Neural progenitor cell (in vitro differentiated cells): ENCODE data around the gene ATP10B. TPM values are rescaled to one million over a fixed set of nuclear protein-coding genes. Genes with fewer than 3 reads are reported as not detected.

Experiments used
- DNase-seq: peaks from one replicate; pipeline ENCODE4 v3.0.0-alpha.2; 2016; ENCODE audit warnings: low spot score
- H2AFZ ChIP-seq: fragments of 200-600 bp; sonication (generic); replicated peaks from 2 replicates; pipeline ENCODE4 v1.6.1; 2016; ENCODE audit warnings: antibody characterized with exemption
- H3F3A ChIP-seq: fragments of 200-600 bp; sonication (generic); 2 replicates; pipeline ENCODE4 v1.6.1; 2016; ENCODE audit warnings: antibody characterized with exemption, low read depth
- H3K27ac ChIP-seq: fragments of 200-600 bp; sonication (generic); 2 replicates; pipeline ENCODE4 v1.5.1; 2016; ENCODE audit warnings: mild to moderate bottlenecking
- H3K27me3 ChIP-seq: fragments of 200-600 bp; sonication (generic); 2 replicates; pipeline ENCODE4 v1.6.1; 2016; ENCODE audit warnings: mild to moderate bottlenecking, moderate library complexity
- H3K36me3 ChIP-seq: fragments of 200-600 bp; sonication (generic); 2 replicates; pipeline ENCODE4 v1.5.1; 2016
- H3K4me1 ChIP-seq: fragments of 200-600 bp; sonication (generic); 2 replicates; pipeline ENCODE4 v1.6.1; 2016; ENCODE audit warnings: mixed run types
- H3K4me2 ChIP-seq: fragments of 200-600 bp; sonication (generic); 2 replicates; pipeline ENCODE4 v1.6.1; 2016
- H3K4me3 ChIP-seq: fragments of 200-600 bp; sonication (generic); 2 replicates; pipeline ENCODE4 v1.5.1; 2016
- H3K79me2 ChIP-seq: fragments of 200-600 bp; sonication (generic); 2 replicates; pipeline ENCODE4 v1.6.1; 2016; ENCODE audit warnings: low read depth
- H3K9ac ChIP-seq: fragments of 200-600 bp; sonication (generic); 2 replicates; pipeline ENCODE4 v1.6.1; 2016
- H3K9me3 ChIP-seq: fragments of 200-600 bp; sonication (generic); 2 replicates; pipeline ENCODE4 v1.5.1; 2016; ENCODE audit warnings: low read depth
- H4K20me1 ChIP-seq: fragments of 200-600 bp; sonication (generic); 2 replicates; pipeline ENCODE4 v1.6.1; 2016; ENCODE audit warnings: low read depth
- H3K27ac Mint-ChIP-seq: 3 replicates; pipeline ENCODE4 v1.8.0; 2021; ENCODE audit warnings: mixed read lengths
- H3K27me3 Mint-ChIP-seq: 2 replicates; pipeline ENCODE4 v1.8.0; 2022; ENCODE audit warnings: low read depth, mild to moderate bottlenecking, inconsistent platforms, moderate library complexity, mixed read lengths; ENCODE audit not compliant: insufficient read depth
- H3K36me3 Mint-ChIP-seq: 3 replicates; pipeline ENCODE4 v1.8.0; 2021; ENCODE audit warnings: mixed read lengths
- H3K4me1 Mint-ChIP-seq: 3 replicates; pipeline ENCODE4 v1.8.0; 2021; ENCODE audit warnings: mixed read lengths
- H3K4me3 Mint-ChIP-seq: 3 replicates; pipeline ENCODE4 v1.8.0; 2021; ENCODE audit warnings: mild to moderate bottlenecking, moderate library complexity, mixed read lengths
- H3K9me3 Mint-ChIP-seq: 3 replicates; pipeline ENCODE4 v1.8.0; 2020; ENCODE audit warnings: mixed read lengths
- CTCF ChIP-seq: fragments of 200-600 bp; sonication (generic); IDR thresholded peaks from 2 replicates; pipeline ENCODE4 v1.5.1; 2017; ENCODE audit warnings: antibody characterized with exemption, mild to moderate bottlenecking
- EZH2 ChIP-seq: fragments of 200-600 bp; sonication (generic); IDR thresholded peaks from 2 replicates; pipeline ENCODE4 v1.6.1; 2017; ENCODE audit warnings: antibody characterized with exemption, mild to moderate bottlenecking, moderate library complexity
- EZH2phosphoT487 ChIP-seq: fragments of 200-600 bp; sonication (generic); IDR thresholded peaks from 2 replicates; pipeline ENCODE4 v1.6.1; 2017; ENCODE audit warnings: antibody characterized with exemption
- total RNA-seq: library from RNA; depleted of rRNA; stranded (reverse); fragments of >200 nt; gene quantifications from 2 replicates; pipeline ENCODE4 v1.2.3, GENCODE V29; 2015; ENCODE audit warnings: low replicate concordance

The ATP10B gene
- total RNA-seq, 1 donor from 2014 or later, result not detected

- H3K27me3 Mint-ChIP-seq, result no peaks in the 10 kb centered on the region
- H3K27ac ChIP-seq, result no peak overlapping the region
- DNase-seq, result no peak
- TF ChIP-seq EZH2 (no peak), CTCF (no peak), EZH2phosphoT487 (no peak)
- H3K4me3 ChIP-seq, result no peak overlapping the region
- no peaks in the 10 kb centered on the region for H3K79me2 ChIP-seq
- no peaks in the 10 kb centered on the region for H3F3A ChIP-seq
- H3K36me3 ChIP-seq, result no peaks in the 10 kb centered on the region
- no peak overlapping the region for H3K4me3 Mint-ChIP-seq
- H4K20me1 ChIP-seq, result no peaks in the 10 kb centered on the region
- no peak overlapping the region for H3K4me2 ChIP-seq
- no peak overlapping the region for H2AFZ ChIP-seq
- no peaks in the 10 kb centered on the region for H3K36me3 Mint-ChIP-seq
- H3K9me3 Mint-ChIP-seq, result no peaks in the 10 kb centered on the region
- H3K27me3 ChIP-seq, result no peaks in the 10 kb centered on the region
- no peak overlapping the region for H3K9ac ChIP-seq
- peaks cover 2% of the 10 kb centered on the region for H3K4me1 Mint-ChIP-seq
- no peaks in the 10 kb centered on the region for H3K9me3 ChIP-seq
- H3K27ac Mint-ChIP-seq, result no peak overlapping the region
- H3K4me1 ChIP-seq, result peaks cover 3% of the 10 kb centered on the region
These were observed 52.8 kb downstream of the ATP10B start for GRCh38 chr5:160799184-160799583.

- TF ChIP-seq CTCF (no peak), EZH2 (no peak), EZH2phosphoT487 (no peak)
- Histone ChIP-seq H3K4me2 (no peak overlapping the region), H3K4me3 (no peak overlapping the region), H3K4me1 (no peaks in the 10 kb centered on the region), H3K79me2 (no peaks in the 10 kb centered on the region), H3K27ac (no peak overlapping the region), H3K9me3 (no peaks in the 10 kb centered on the region), H3F3A (no peaks in the 10 kb centered on the region), H4K20me1 (no peaks in the 10 kb centered on the region), H2AFZ (no peak overlapping the region), H3K9ac (no peak overlapping the region), H3K27me3 (no peaks in the 10 kb centered on the region), H3K36me3 (no peaks in the 10 kb centered on the region)
- H3K36me3 Mint-ChIP-seq, result no peaks in the 10 kb centered on the region
- no peaks in the 10 kb centered on the region for H3K4me1 Mint-ChIP-seq
- H3K27ac Mint-ChIP-seq, result no peak overlapping the region
- no peaks in the 10 kb centered on the region for H3K9me3 Mint-ChIP-seq
- no peak overlapping the region for H3K4me3 Mint-ChIP-seq
- H3K27me3 Mint-ChIP-seq, result peaks cover 2% of the 10 kb centered on the region
- no peak for DNase-seq
These were observed 55.0 kb downstream of the ATP10B start for GRCh38 chr5:160797020-160797419.

- peaks cover 7% of the 10 kb centered on the region for H3K4me1 ChIP-seq
- Mint-ChIP-seq H3K4me3 (no peak overlapping the region), H3K27me3 (peaks cover 2% of the 10 kb centered on the region), H3K27ac (no peak overlapping the region), H3K4me1 (peaks cover 3% of the 10 kb centered on the region), H3K36me3 (no peaks in the 10 kb centered on the region), H3K9me3 (no peaks in the 10 kb centered on the region)
- H3F3A ChIP-seq, result peaks cover 3% of the 10 kb centered on the region
- H4K20me1 ChIP-seq, result no peaks in the 10 kb centered on the region
- H3K4me3 ChIP-seq, result no peak overlapping the region
- no peaks in the 10 kb centered on the region for H3K36me3 ChIP-seq
- H3K9ac ChIP-seq, result no peak overlapping the region
- H3K9me3 ChIP-seq, result no peaks in the 10 kb centered on the region
- no peaks in the 10 kb centered on the region for H3K27me3 ChIP-seq
- DNase-seq, result no peak
- TF ChIP-seq CTCF (no peak), EZH2 (no peak), EZH2phosphoT487 (no peak)
- H3K79me2 ChIP-seq, result no peaks in the 10 kb centered on the region
- no peak overlapping the region for H3K27ac ChIP-seq
- no peak overlapping the region for H3K4me2 ChIP-seq
- no peak overlapping the region for H2AFZ ChIP-seq
These were observed 58.5 kb downstream of the ATP10B start for GRCh38 chr5:160793530-160793899.
